HG02840 (cell line): ENCODE measurements around the gene IGF2BP2.

Experiments used
- ATAC-seq: cut with Tn5 transposase; IDR thresholded peaks from one replicate; pipeline ENCODE4 v1.9.1; 2021; ENCODE audit warnings: mild to moderate bottlenecking, moderate library complexity, moderate number of reproducible peaks; ENCODE audit not compliant: unreplicated experiment, low FRiP score

IGF2BP2 gene

DNA sequence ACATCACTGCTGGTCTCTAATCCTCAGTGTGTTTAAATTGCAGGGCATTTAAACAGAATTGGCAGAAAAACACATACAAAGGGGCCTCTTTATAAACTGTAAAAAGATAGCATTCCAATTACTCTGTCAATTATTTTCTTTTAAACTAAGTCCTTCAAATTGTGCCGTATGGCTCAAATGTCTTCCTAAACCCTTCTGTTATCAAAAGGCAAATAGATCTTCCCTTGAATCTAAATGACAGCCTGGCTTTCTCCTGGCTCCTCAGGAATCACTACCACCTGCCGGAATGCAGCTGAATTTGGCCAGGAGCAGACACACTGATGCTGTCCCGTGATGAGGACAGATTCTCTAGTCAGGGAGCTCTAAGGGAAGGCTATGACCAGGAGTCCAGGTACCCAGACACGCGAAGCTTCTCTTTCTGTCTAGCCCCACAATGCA lies 85.6 kb downstream of the IGF2BP2 start:
- ATAC-seq: no peak

DNA sequence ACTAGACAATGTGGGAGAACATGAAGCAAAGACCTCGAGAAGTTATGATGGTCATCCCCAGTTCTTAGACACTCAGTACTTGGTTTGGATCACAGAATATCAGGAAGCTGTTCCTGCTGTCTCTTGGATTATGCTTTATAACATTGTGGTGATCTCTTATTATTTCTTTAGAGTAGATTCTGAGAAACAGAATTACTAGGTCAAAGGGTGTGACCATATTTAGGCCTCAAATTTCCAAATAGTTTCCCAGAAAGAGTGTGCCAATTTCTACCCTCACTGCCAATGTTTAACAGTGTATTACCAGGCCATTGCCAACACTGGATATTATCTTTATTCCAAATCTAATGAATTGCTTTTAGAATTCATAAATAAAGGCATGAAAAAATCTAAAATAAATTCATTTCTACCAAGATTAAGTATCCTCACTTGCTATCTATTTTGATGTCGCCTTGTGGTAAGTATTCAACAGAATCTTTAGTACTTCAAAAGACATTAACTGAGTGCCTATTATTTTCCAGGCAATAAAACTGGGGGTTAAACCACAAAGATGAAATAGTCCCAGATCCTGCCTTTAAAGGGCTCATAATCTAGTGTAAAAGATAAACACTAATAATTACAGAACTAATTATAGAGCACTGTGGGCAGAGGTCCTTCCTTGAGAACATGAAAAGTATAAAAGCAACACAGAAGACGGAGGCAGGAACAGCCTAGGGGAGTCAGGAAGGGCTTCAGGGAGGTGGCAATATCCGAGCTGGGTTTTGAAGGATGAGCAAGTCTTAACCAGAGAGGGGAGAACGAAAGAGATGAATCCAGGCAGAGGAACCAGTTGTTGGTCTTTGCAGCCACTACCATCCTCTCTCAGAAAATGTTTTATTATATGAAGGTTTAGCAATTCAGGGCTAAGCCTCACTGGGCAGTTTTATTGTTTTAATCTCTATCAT lies 86.8 kb downstream of the IGF2BP2 start:
- ATAC-seq: no peak

DNA sequence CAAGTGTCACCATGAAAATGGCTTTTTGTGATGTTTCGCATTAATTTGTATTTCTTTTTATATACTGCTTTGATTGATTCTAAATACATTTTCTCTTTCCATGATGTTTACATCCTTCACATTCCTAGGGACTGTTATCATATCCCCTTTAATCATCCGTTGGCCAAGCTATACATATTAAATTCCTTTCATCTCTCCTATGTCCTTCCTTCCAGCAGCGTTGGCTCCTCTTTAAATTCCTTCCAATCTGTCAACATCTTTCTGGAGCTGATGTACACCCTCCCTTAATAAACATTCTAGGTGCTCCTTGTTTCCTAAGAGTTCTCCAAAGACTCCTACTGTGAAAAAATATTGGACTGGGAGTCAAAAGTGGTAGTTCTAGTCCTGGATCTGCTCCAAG lies 87.8 kb downstream of the IGF2BP2 start:
- no peak for ATAC-seq

DNA sequence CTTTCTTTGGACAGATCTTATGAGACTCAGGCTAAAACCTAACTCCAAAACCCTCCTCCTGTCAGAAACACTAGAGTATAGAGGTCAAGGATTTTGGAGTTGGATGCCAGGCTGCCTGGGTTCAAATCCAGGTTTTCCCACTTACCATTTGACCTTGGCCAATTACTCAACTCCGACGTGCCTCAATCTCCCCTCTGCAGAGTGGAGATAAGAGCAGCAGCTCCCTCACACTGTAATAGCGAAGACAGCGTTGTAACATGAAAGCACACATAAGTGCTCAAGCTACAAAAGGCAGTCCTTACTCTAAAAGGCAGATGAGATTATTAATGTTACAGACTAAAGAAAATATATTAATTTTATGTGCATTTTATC lies 90.1 kb downstream of the IGF2BP2 start:
- no peak for ATAC-seq

DNA sequence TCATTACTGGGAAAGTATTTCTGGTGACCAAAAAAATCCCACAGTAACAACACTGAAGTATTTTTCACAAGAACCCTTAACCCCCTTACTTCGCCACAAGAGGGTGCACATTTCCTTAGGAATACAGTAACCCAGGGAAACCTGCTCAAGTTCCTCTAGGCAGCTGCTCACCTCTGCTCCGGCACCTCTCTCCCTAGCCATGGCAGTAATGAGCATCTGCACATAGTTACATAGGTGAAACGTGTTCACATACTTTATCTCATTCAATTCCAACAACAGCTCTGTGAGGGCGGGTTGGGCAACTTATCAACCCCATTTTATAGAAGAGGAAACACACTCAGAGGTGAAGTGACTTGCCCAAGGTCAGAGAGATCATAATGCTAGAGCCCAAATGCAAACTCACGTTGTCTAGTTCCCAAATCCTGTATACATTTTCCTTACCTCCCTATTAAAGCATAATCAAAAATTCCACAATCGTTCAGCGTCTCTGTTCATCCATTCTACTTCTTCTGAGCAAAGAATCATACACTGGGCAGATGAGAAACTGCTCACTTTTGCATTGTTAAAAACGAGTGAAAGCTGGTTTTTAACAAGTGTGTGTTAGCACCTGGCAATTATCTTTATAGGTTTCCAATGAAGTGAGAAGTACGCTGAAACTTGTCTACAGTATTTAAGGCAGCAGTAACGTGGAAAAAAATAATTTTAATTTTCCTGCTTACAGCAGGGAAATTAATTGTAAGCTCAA lies 90.7 kb downstream of the IGF2BP2 start:
- no peak for ATAC-seq

DNA sequence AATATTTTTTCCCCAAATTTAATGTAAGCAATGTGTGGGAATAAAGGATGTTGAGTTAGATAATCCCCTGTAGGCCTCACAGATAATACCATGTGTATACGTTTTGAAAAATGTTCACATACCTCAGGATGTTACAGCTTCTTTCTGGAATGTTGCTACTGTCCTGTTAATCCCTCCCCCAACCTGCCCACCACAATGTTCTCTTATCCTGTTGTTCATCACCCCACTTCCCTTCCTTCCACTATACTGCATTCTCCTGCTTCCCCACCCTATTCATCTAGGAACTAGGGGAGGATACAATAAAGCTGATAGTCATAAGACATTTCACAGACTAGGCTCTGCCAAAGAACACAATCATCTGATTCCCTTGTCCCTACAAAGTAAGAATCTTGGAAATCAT lies 92.1 kb downstream of the IGF2BP2 start:
- no peak for ATAC-seq

DNA sequence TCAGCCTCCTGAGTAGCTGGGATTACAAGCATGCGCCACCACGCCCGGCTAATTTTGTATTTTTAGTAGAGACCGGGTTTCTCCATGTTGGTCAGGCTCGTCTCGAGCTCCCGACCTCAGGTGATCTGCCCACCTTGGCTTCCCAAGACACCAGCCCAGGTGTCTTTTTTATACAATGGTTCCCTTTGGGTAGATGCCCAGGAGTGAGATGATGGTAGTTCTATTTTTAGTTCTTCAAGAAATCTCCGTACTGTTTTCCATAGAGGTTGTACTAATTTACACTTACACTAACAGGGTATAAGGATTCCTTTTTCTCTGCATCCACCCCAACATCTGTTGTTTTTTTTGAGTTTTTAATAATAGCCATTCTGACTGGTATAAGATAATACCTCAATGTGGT lies 94.3 kb downstream of the IGF2BP2 start:
- ATAC-seq: no peak

DNA sequence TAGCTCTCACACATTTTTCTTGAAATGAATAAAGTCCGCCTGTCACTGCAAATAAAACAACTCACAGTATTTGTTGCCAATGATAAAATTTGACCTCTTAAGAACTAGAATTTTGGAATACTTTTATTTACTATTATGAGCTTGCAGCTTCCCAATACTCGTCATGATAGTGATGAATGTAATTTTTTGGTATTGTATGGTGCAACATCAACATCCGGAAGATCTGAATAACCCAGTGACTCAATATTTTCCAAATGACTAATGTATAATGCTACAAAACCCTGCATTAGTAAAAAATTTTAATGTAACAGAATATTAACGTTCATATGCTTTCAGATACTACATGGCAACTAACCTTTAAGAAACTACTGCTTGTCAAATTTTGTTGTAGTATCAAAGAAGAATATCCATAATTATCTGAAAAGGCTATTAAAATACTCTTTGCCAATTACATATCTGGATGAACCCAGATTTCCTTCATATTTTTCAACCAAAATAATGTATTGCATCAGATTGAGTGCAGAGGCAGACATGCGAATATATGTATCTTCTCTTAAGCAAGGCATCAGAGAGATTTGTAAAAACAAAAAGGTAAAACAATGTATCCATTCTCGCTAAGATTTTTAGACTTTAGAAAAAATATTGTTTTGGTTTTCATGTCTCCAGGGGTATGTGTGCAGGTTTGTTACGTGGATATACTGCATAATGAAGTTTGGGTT lies 95.3 kb downstream of the IGF2BP2 start:
- no peak for ATAC-seq

DNA sequence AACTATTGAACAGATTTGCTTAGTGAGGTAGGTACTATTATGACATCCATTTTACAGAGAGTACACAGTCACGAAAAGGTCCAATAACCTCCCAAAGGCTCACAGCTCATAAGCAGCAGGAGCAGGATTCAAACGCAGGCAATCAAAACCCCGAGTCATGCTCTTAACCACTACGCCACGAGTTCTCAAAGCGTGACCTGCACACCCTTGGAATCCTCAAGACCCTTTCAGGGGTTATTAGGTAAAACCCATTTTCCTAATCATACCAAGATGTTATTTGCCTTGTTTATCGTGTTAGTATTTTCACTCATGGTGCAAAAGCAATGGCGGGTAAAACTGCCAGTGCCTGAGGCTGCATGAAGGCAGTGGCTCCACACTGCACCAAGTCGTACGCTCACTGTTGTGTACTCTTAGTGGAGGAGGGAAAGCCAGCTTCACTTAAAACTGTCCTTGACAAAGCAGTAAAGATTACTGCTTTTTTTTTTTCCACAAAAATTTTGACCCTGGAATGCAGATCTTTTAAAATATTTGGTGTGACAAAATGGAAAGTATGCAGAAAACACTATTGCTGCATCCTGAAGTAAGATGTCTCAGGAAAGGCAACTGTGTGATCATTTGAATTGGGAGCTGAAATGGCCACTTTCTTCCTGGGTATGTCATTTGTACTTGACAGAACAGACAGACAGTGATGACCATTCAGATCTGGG lies 96.1 kb downstream of the IGF2BP2 start:
- no peak for ATAC-seq

DNA sequence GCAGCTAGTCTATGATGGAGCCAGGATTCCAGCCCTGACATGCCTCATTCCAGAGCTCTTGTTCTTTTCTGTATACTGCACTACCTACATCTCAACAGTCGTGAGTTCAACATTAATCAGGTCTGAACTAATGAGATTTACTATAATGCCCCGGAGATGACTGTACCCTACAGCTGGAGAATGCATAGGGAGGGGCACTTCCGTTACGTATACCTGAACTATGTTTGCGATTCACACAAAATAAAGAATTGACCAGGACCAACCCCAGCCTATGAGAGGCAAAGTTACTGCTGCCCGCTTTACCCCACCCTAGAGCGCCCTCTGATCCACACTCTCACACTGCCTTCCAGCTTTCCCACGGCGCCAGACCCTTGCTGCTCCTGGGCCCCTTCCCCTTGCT lies 97.0 kb downstream of the IGF2BP2 start:
- ATAC-seq: no peak

DNA sequence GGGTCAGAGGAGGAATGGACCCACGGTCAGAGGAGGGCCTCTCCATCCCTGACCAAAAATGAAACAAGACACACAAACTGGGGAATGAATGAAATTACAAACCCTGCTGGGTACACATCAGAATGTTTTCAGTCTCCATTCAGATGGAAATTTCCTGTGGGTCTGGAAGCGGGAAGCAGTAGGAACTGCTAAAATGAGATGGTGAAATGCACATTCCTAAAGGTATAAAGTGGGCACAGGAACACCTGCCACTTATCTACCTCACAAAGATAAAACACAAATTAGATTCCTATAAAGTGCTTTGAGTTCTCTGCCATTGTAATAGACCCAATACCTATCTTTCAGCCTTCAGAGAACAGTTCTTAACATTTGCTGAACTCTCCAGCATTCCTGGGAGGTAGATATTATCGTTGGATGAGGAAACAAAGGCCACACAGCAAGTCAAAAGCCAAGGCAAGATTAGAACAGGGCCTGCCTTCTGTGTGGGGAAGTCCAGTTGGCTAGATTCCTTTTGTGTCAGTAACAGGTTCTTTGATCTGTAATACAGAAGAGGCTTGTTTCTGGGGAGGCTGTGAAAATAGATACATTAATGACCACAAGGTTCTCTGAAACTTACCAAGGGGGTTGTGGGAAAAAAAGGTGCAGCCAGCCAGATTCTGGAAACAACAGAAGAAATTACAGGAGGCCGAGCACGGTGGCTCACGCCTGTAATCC lies 98.4 kb downstream of the IGF2BP2 start:
- no peak for ATAC-seq

DNA sequence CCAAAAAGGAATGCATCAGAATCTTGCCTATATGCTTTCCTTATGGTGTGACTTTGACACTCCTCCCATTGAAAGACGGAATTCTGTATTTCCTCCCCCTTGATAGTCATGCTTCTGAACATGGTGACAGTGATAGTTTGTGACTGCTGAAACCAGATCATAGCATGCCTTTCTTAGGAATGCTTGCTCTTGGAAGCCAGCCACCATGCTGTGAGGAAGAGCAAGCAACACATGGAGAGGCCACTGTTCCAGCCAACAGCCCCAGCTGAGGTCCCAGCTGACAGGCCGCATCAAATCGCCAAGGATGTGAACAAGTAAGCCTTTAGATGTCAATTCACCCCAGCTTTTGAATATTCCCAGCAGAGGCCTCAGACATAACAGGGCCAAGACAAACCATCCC lies 100.1 kb downstream of the IGF2BP2 start:
- no peak for ATAC-seq

DNA sequence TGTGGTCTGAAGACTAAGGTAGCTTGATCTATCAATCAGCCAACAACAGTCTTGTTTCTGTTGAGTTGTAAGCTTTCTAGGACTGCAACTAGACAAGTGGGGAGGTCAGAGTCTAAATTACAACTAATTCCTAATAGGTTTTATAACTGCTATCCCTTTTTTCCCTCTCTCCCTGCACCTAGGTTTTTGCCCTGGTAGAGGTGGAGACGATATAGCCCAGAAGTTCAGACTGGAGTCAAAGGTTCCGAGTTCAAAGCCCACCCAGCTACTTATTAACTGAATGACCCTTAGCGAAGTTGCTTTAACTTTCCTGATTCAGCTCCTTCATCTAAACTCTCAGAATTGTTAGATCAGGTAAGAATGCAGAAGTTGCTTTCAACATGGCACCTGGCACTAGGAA lies 100.6 kb downstream of the IGF2BP2 start:
- no peak for ATAC-seq

DNA sequence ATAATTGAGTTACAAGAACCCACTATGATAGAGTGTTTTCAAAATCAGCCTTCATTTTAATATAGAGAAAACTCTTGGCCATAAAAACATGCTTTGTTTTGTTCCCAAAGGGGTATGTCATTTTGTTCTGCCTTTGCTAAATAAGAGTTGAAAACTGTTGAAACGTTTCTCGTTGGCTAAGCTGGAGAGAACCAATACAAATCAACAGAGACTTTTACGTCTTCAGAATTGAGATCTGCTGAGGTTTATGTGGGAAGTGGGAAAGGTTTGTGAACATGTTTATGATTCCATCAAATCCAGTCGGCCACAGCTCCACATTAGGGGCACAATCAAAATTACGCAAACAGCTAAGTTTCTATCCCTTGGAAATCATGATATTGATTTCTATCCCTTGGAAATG lies 102.0 kb downstream of the IGF2BP2 start:
- no peak for ATAC-seq

DNA sequence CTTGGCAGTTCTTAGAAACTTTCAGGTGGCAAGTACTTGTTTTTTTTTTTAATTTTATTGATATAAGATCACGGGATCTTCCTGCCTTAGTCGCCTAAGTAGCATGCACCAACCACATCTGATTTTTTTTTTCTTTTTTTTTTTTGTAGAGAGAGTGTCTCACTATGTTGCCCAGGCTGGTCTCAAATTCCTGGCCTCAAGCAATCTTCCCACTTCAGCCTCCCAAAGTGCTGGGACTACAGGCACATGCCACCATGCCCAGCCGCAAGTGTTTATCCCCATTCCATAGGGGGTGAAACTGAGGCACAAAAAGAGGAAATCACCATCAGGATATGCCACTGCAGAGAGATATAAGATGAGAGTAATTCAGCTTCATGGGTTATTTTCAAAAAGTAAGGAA lies 102.9 kb downstream of the IGF2BP2 start:
- ATAC-seq: no peak

DNA sequence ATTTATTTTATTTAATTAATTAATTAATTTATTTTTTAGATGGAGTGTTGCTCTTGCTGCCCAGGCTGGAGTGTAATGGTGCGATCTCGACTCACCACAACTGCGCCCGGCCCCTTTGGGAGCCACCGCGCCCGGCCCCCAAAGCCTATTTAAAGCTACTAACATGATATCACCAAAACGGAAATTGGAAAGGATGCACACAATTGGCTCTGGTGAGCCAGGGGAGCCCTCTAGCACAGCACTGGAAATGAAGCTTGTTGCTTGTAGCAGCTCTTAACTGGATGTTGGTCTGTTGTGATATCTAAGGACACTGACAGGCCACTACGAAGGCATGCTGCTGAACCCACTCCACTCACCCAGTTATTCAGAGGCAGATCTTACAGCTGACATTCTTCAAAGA lies 104.5 kb downstream of the IGF2BP2 start:
- no peak for ATAC-seq

DNA sequence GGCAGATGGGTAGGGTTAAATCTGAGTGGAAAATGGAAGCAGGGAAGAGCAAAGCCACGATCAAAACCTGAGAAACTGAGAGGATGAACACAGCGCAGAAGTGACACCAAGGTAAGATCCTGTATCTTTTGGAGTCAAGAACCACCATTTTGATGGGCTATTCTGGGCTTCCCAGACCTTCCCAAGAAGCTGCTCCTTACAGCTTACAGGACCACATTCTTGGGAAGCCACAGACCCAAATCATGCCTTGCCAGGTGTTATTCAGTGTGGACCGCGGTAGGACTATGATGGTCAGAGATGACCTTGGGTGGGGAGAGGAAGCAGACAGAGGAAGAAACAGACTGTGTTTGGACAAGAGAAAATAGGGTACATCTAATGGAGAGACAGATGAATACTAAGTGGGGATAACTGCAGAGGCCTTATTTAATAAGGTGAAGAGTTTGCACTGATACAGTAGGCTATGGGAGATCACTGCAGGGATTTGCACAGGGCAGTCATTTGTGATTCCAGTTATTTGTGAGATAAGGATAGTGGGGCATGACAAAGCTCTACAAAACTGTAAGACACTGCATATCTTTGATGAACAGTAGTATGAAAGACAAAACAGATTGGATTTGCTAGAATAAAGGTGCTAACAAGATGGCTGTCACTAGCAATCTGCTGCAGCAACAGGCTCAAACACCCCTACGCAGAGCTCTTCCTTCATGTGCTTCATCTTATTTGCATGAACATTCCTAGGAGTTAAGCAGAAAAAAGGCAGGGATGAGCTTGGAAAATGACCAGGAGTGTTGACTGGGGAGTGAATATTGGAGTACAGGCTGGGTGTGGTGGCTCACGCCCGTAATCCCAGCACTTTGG lies 105.9 kb downstream of the IGF2BP2 start:
- ATAC-seq: no peak

DNA sequence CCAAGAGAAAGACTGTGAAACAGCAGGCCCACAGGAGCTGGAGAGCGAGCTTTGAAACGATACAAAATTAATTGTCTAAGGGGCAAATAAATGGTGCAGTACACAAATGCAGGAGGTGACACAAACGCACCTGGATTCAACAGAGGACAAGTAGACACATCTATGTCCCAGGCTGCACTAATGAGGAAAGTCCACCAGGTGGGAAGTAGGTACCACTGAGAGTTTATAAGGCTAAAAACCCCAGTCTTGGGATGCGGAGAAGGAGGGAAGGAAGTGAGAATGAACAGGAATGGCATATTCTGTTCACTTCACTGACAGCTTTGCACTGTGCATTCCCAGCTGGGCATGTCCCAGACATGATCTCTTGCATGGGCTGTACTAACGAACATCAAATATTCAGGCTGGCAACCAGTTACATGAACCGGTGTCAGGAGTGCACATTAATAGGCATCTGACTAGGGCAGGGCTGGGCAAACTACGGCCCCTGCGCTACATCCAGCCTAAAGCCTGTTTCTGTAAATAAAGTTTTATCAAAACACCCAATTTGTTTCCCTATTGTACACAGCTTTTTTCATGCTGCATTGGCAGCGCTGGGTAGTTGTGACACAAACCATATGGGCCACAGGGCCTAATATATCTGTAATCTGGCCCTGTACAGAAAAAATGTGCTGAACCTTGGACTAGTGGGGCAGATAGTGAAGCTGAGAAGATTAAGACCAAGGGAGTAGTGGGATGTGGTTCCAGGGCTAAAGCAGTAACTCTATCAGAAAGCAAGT lies 107.0 kb downstream of the IGF2BP2 start:
- no peak for ATAC-seq
